Panc1 (cell line): ENCODE data around the gene PTPRN. TPM values are rescaled to one million over a fixed set of nuclear protein-coding genes. Genes with fewer than 3 reads are reported as not detected.

Experiments used
- ATAC-seq: fragments of 200-7000 bp; cut with Tn5 transposase; 2 replicates; pipeline ENCODE4 v1.9.1; 2020; ENCODE audit warnings: mild to moderate bottlenecking, moderate library complexity
- BruUV-seq: library from RNA; stranded (reverse); fragments of 400-500 nt; replicated peaks from 2 replicates; lab custom pipeline; 2021; lab: Mats Ljungman, UMichigan
- CTCF ChIA-PET: fragments of 300-600 bp; sonication (Branson Sonifier 250); formaldehyde crosslinking; loops from one replicate; lab custom pipeline; 2022; ENCODE audit warnings: antibody characterized with exemption; lab: Charles Lee
- POLR2A ChIA-PET: fragments of 300-600 bp; sonication (Branson Sonifier 250); formaldehyde crosslinking; loops from one replicate; lab custom pipeline; 2022; ENCODE audit warnings: antibody characterized with exemption; lab: Charles Lee
- DNase-seq: peaks from one replicate; pipeline ENCODE4 v3.0.0-alpha.2; 2010; ENCODE audit warnings: low read depth, low spot score
- H3K27ac ChIP-seq: 2 replicates; pipeline ENCODE4 v1.5.1; 2011; ENCODE audit warnings: mild to moderate bottlenecking, low read length, inconsistent platforms
- H3K27me3 ChIP-seq: fragments of 200-500 bp; sonication (Bioruptor generic); 2 replicates; pipeline ENCODE4 v1.6.0; 2014; ENCODE audit warnings: low read length, inconsistent platforms; ENCODE audit not compliant: control insufficient read depth, insufficient read depth
- H3K36me3 ChIP-seq: fragments of 200-500 bp; sonication (Bioruptor generic); 2 replicates; pipeline ENCODE4 v1.5.1; 2014; ENCODE audit warnings: inconsistent platforms, mild to moderate bottlenecking, low read length, moderate library complexity; ENCODE audit not compliant: control insufficient read depth, insufficient read depth
- H3K4me1 ChIP-seq: 2 replicates; pipeline ENCODE4 v1.5.1; 2011; ENCODE audit warnings: inconsistent platforms, mild to moderate bottlenecking, low read length, moderate library complexity; ENCODE audit not compliant: control insufficient read depth, insufficient read depth
- H3K4me3 ChIP-seq, 2 experiments: 2 replicates each; pipeline ENCODE4 v1.5.1; 2011 to 2012; ENCODE audit warnings: low read depth in 2 of 2, low read length in 2 of 2, mild to moderate bottlenecking in 2 of 2, inconsistent platforms in 1 of 2, moderate library complexity in 1 of 2
- H3K9me3 ChIP-seq: fragments of 200-500 bp; sonication (Bioruptor generic); 2 replicates; pipeline ENCODE4 v1.5.1; 2014; ENCODE audit warnings: low read depth, mild to moderate bottlenecking, inconsistent platforms, low read length, moderate library complexity; ENCODE audit not compliant: control insufficient read depth, insufficient read depth
- POLR2AphosphoS5 ChIP-seq: IDR thresholded peaks from 2 replicates; pipeline ENCODE4 v1.6.1; 2012; ENCODE audit warnings: mild to moderate bottlenecking, low read depth, low read length, moderate library complexity
- SIN3A ChIP-seq: IDR thresholded peaks from 2 replicates; pipeline ENCODE4 v1.6.1; 2012; ENCODE audit warnings: low read depth, mild to moderate bottlenecking, low read length, moderate library complexity, borderline replicate concordance; ENCODE audit not compliant: insufficient read depth
- TCF7L2 ChIP-seq: IDR thresholded peaks from 2 replicates; pipeline ENCODE4 v1.6.1; 2011; ENCODE audit warnings: mild to moderate bottlenecking, low read depth, low read length, inconsistent platforms
- in situ Hi-C: cut with HindIII; loops from 2 replicates; pipeline ENCODE4 v1.10.0; 2016; ENCODE audit warnings: low sequenced_read_pairs, low pct_unique_long_range_greater_than_20kb
- intact Hi-C: fragments of 100-400 bp; cut with micrococcal nuclease; formaldehyde crosslinking; loops from one replicate; pipeline ENCODE4 v1.10.0; 2022; ENCODE audit not compliant: unreplicated experiment
- total RNA-seq: library from RNA; stranded (reverse); gene quantifications from one replicate; pipeline ENCODE4 v1.2.1, GENCODE V29; 2021; ENCODE audit not compliant: unreplicated experiment
- TF ChIP-seq, protein P1 (sequence below): fragments of 450-650 bp; IDR thresholded peaks from 2 replicates; pipeline ENCODE4 v1.5.1; 2017; ENCODE audit warnings: mild to moderate bottlenecking
- TF ChIP-seq, protein P2 (sequence below), 2 experiments: IDR thresholded peaks; 2 replicates each; pipeline ENCODE4 v1.6.1; 2011 to 2012; ENCODE audit warnings: low read depth in 2 of 2, control low read depth in 1 of 2, low read length in 1 of 2, mild to moderate bottlenecking in 1 of 2, moderate library complexity in 1 of 2; ENCODE audit not compliant: insufficient read depth in 1 of 2

The PTPRN gene
- total RNA-seq, 1 experiment from 2014 or later, result not detected

GRCh38 chr2:219246559-219246958 is 62.6 kb downstream of the PTPRN start:
- TSS peak; percentile 91 for BruUV-seq
- ATAC-seq, result no peak
- CTCF ChIA-PET, result interaction anchor here (1.2 kb wide), 1 partner anchor 16 kb away, joined by 6 read pairs; no protein-coding TSS in a partner anchor
- TF ChIP-seq TCF7L2, result no peak
- TF ChIP-seq SIN3A, result no peak
- TF ChIP-seq, protein P1, sequence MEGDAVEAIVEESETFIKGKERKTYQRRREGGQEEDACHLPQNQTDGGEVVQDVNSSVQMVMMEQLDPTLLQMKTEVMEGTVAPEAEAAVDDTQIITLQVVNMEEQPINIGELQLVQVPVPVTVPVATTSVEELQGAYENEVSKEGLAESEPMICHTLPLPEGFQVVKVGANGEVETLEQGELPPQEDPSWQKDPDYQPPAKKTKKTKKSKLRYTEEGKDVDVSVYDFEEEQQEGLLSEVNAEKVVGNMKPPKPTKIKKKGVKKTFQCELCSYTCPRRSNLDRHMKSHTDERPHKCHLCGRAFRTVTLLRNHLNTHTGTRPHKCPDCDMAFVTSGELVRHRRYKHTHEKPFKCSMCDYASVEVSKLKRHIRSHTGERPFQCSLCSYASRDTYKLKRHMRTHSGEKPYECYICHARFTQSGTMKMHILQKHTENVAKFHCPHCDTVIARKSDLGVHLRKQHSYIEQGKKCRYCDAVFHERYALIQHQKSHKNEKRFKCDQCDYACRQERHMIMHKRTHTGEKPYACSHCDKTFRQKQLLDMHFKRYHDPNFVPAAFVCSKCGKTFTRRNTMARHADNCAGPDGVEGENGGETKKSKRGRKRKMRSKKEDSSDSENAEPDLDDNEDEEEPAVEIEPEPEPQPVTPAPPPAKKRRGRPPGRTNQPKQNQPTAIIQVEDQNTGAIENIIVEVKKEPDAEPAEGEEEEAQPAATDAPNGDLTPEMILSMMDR, result no peak
- no peak for TF ChIP-seq POLR2AphosphoS5
- TF ChIP-seq, protein P2, sequence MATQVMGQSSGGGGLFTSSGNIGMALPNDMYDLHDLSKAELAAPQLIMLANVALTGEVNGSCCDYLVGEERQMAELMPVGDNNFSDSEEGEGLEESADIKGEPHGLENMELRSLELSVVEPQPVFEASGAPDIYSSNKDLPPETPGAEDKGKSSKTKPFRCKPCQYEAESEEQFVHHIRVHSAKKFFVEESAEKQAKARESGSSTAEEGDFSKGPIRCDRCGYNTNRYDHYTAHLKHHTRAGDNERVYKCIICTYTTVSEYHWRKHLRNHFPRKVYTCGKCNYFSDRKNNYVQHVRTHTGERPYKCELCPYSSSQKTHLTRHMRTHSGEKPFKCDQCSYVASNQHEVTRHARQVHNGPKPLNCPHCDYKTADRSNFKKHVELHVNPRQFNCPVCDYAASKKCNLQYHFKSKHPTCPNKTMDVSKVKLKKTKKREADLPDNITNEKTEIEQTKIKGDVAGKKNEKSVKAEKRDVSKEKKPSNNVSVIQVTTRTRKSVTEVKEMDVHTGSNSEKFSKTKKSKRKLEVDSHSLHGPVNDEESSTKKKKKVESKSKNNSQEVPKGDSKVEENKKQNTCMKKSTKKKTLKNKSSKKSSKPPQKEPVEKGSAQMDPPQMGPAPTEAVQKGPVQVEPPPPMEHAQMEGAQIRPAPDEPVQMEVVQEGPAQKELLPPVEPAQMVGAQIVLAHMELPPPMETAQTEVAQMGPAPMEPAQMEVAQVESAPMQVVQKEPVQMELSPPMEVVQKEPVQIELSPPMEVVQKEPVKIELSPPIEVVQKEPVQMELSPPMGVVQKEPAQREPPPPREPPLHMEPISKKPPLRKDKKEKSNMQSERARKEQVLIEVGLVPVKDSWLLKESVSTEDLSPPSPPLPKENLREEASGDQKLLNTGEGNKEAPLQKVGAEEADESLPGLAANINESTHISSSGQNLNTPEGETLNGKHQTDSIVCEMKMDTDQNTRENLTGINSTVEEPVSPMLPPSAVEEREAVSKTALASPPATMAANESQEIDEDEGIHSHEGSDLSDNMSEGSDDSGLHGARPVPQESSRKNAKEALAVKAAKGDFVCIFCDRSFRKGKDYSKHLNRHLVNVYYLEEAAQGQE (IDR thresholded peaks at IDR 0.05; ENCODE audit: insufficient read depth in 1 of 2, low read depth in 2 of 2, low read length in 1 of 2), result no peak
- in situ Hi-C loops (no loop called here), intact Hi-C loops (no loop called here)
- Histone ChIP-seq H3K27ac (no peak overlapping the region; the same call in 1 of the 2 replicates), H3K27me3 (no peaks in the 10 kb centered on the region), H3K9me3 (no peaks in the 10 kb centered on the region), H3K4me3 (no peak overlapping the region), H3K36me3 (no peaks in the 10 kb centered on the region; the same call in 1 of the 2 replicates), H3K4me1 (peaks cover 39% of the 10 kb centered on the region)
- POLR2A ChIA-PET, result no interaction called here
- DNase-seq, result no peak

GRCh38 chr2:219245899-219246230 is 63.3 kb downstream of the PTPRN start:
- no TSS peak for BruUV-seq
- POLR2A ChIA-PET, result interaction anchor here (0.5 to 1.5 kb wide), 4 partner anchors 16 to 325 kb away, joined by 4 to 11 read pairs (median 6); partner anchors contain the start of genes ANKZF1 and ATG9A
- CTCF ChIA-PET, result interaction anchor here (1.2 kb wide), 1 partner anchor 16 kb away, joined by 6 read pairs; no protein-coding TSS in a partner anchor

More at GRCh38 chr2:219245899-219246230, 63.3 kb downstream of the PTPRN start:
- Histone ChIP-seq H3K27me3 (no peaks in the 10 kb centered on the region), H3K9me3 (no peaks in the 10 kb centered on the region), H3K27ac (peak overlapping the region; percentile 81), H3K36me3 (no peaks in the 10 kb centered on the region; the same call in 1 of the 2 replicates), H3K4me3 (peak overlapping the region; percentile 84 to 94), H3K4me1 (peaks cover 39% of the 10 kb centered on the region)
- DNase-seq (no peak), ATAC-seq (no peak)
- intact Hi-C loops (no loop called here), in situ Hi-C loops (no loop called here)
- TF ChIP-seq POLR2AphosphoS5 (no peak), TCF7L2 (no peak), SIN3A (no peak)
- TF ChIP-seq, protein P2 (IDR thresholded peaks at IDR 0.05; ENCODE audit: insufficient read depth in 1 of 2, low read depth in 2 of 2, low read length in 1 of 2), result no peak
- TF ChIP-seq, protein P1, result no peak
